GM21619 (cell line): ENCODE data around the gene GAB2.
"Not testable (repeated sequence)": the region's sequence is repeated elsewhere in the genome, so short reads cannot be mapped to it uniquely, and the experiment has no call there.

Source experiments
- ATAC-seq: cut with Tn5 transposase; IDR thresholded peaks from one replicate; pipeline ENCODE4 v1.9.1; 2021; ENCODE audit not compliant: unreplicated experiment

The GAB2 gene

DNA sequence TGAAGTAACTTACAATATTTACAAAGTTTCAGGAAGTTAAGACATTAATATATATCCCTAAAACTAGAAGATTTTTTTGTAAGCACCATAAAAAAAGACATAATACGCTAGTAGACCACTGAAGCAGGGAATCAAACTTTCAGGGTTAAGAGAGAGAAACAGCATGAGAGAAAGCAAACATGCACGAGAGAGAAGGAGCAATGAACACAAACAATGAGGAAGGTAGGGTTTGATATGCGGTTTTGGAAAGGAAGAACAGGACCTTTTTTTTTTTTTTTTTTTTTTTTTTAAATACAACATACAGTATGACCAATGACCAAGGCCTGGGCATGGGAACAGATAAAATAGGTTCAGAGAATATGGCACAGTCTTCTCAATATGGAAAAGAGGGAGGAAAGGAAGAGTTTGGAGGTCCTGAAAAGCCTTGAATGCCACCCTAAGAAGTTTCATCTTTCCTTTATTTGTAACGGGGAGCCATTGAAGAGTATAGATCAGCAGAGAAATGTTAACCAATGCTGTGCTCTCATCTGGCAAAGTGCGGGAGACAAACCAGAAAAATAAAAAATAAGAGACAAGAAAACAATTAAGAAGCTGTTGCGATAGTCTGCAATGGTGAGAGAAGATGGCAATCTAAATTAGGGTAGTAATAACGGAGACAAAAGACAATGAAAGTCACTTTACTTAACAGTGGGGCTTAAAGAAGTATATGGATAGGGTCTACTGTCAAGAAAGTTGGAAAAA, 127.9 kb downstream of the GAB2 start:
- no peak for ATAC-seq

DNA sequence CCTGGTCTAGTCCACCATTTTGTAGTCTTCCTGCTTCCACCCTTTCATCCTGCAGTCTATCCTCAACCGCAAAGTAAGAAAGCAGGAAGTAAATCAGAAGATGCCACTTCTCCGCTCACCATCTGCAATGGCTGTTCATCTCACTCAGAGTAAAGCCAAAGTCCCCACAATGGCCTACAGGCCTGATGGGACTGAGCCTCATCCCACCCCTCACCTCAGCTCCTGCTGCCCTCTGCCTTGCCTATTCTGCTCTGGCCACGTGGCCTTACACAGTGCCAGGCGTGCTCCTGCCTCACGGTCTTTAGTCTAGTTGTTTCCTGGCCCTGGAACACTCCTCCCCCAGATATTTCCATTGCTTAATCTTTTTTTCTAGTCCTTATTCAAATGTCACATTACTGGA, 133.4 kb downstream of the GAB2 start:
- no peak for ATAC-seq

- no peak for ATAC-seq
Measured at GRCh38 chr11:78282821-78283220, 134.8 kb downstream of the GAB2 start.

DNA sequence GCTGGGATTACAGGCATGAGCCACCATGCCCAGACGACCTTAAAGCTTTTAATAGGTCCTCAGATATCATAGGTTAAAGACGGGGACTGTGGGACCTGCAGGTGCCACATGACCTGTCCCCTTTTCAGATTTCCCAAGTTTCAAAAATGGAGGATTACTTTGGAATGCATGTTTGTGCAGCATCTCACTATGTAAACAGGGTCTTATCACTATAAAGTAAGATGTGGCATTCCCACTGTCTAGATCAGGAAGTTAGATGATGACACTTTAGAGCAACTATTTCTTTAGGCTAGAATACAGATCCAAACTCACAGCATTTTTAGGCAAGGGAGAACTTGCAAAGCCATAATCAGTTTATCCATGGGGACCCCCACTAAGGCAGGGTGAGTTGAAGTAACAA, 136.1 kb downstream of the GAB2 start:
- ATAC-seq: no peak

- ATAC-seq: no peak
Measured at GRCh38 chr11:78277314-78277994, 140.2 kb downstream of the GAB2 start.

DNA sequence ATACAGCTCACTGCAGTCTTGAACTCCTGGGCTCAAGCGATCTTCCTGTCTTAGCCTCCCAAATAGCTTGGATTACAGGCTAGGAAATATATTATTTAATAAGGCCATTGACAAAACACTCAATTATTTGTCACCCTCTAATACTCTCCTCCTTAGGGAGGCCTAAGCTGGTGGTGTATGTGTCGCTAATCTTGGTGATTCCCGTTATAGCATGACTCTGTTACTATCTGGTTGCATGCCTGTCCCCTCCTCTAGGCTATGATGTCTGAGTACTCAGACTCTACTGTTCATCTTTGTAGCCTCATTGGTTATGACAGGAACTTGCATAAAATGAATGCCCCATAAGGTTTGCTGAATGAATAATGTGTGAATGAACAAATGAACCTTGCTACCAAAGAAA, 141.3 kb downstream of the GAB2 start:
- ATAC-seq: no peak

DNA sequence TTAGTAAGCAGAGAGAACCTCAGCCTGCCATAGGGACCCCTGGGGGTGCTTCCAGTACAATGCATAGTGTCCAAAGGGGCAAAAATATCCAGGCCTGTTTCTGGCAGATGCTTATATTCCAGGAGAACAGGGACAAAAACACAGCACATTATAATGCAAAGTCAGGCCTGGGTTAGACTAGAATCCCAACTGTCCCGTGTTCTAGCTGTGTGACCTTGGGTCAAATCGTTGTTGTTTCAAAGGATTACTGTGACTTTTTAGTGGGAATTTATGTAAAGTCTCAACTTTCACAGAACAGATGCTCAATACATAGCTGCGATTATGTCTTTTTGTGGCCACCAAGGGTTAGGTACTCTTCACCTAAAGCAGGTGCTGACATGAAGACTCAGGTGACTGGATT, 142.9 kb downstream of the GAB2 start:
- no peak for ATAC-seq

DNA sequence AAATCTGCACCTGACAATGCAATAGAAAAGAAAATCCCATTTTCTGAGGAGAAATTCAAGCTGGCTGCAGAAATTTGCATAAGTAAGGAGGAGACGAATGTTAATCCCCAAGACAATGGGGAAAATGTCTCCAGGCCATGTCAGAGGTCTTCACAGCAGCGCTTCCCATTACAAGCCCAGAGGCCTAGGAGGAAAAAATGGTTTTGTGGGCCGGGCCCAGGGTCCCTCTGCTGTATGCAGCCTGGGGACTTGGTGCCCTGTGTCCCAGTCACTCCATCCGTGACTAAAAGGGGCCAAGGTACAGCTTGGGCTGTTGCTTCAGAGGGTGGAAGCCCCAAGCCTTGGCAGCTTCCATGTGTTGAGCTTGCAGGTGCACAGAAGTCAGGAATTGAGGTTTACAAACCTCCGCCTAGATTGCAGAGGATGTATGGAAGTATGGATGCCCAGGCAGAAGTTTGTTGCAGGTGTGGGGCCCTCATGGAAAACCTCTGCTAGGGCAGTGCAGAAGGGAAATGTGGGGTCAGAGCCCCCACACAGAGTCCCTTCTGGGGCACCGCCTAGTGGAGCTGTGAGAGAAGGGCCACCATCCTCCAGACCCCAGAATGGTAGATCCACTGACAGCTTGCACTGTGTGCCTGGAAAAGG, 144.9 kb downstream of the GAB2 start:
- ATAC-seq: not testable (repeated sequence)

GRCh38 chr11:78271801-78272200, 145.8 kb downstream of the GAB2 start:
- ATAC-seq: not testable (repeated sequence)

DNA sequence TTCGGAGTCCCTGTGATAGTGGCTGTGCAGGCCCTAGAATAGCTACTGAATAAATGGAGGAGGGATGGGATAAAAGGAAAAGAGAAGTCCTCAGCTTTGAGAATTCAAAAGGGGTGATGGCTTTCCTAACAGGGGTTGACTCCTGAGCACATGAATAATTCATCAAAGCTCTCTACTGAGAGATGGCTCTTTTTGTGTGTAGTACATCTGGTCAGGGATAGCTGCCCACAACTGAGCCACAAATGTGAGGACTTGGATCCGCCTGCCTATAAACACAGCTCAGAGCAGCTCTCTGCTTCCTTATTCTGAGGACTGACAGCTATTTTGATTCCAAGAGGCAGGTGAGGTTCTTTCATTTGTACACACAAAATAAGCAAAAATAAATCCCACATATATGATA, 146.6 kb downstream of the GAB2 start:
- no peak for ATAC-seq

- ATAC-seq: no peak
Measured at GRCh38 chr11:78269806-78270205, 147.8 kb downstream of the GAB2 start.

- ATAC-seq: no peak
Measured at GRCh38 chr11:78268591-78269410, 148.8 kb downstream of the GAB2 start.

- no peak for ATAC-seq
Measured at GRCh38 chr11:78266451-78266850, 151.2 kb downstream of the GAB2 start.

- ATAC-seq: no peak
Measured at GRCh38 chr11:78265326-78265725, 152.3 kb downstream of the GAB2 start.

GRCh38 chr11:78262691-78263090, 154.9 kb downstream of the GAB2 start:
- ATAC-seq: no peak

DNA sequence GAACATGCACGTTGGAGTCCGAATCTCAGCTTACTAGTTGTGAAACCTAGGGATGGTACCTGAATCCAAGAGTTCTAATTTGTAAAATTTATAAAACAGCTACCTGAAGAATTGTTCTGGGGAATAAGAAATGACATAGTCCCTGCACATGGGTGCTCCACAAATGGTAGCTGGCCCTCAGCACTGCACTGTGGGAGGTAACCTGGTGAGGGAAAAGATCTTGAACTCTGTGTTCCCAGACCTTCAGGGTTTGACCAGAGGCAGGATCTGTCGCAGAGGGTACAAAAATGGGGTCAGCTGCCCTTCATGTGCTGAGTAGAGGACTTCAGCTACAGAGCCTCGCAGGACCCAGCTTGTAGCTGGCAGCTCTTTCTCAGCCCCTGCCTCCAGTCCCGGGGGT, 155.4 kb downstream of the GAB2 start:
- no peak for ATAC-seq

DNA sequence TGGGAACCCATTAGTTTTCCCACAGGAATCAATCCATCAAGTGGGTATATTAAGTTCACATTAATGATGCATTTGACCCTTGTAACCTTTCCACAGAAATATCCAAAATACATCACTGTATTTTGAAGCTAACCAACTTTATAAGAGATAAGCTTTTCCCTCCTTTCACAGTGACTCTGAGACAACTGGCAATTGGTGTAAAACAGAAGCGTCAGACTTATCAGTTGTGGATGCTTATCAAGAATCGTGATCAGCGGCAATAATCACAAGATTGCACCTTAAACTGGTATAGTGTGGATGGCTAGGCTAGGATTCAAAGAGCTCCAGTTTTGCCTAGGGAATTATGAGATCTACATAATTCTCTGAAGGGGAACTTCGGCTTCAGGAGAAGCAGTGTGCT, 155.8 kb downstream of the GAB2 start:
- no peak for ATAC-seq

DNA sequence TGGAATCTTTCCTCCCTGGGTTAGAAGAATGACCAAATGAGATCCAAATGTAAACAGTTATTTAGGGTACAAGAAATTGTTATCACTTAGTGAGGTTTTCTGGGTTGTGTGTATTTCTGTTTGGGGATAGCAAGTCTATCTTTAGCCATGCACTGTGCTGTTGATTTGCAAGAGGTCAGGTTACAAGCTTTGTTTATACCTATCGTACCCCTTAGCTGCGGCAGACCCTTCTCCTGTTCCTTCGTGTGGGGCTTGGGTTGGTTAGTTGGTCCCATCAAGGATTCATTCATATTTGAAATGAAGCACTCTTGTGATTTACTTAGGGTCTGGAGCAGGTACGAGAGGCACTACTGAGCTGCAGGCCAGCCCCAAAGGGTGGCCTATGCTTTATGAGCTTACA, 156.3 kb downstream of the GAB2 start:
- ATAC-seq: no peak

DNA sequence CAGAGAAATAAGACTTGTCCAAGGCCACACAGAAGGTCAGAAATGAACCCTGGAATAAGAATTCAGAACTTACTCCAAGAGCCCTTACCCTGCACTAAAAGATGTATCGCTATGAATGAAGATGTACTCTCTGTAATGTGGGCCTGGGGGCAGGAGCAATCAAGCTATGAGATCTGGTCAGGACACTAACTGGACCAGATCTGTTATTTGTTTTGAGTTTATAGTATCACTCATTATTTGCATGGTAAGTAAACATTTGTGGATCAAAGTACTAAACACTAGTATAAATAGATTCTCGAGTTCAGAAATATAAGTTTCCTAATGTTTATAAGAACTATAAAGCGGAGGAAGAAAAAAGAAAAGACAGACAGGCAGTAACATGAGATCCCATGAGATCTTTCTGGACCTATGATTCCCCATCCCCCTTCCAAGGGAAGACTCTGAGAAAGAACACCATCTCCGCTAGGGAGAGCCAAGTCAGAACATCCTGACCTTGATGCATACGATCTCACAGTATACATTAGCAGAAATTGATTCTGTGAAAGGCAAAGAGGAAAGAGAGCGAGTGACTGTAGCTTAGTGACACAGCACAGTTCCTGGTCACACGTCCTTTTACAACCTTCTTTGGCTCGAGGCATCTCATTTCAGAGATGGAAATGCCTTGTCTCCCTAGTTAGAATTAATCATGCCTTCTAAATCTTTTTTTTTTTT, 157.7 kb downstream of the GAB2 start:
- no peak for ATAC-seq

DNA sequence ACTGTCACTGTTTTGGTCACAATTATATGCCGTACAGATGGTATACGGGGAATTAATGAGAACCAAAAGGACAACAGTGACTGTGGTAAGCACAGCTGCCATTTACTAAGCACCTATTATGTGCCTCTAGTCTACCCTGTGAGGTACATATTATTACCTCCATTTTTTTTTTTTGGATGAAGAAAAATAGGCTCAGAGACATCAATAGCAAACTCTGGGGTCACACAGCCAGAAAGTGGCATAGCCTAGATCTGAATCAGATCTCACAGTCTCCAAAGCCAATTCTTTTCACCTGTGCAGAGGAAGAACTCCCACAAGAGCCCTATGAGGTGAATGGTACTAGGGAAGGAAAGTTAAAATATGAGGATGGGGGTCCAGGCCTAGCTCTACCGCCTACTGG, 160.0 kb downstream of the GAB2 start:
- ATAC-seq: no peak

- ATAC-seq: no peak
Measured at GRCh38 chr11:78256962-78257361, 160.7 kb downstream of the GAB2 start.
